GM12878 (cell line): ENCODE data around the gene HEPHL1. TPM values are rescaled to one million over a fixed set of nuclear protein-coding genes. Genes with fewer than 3 reads are reported as not detected.

Experiments used
- ATAC-seq: fragments of 200-7000 bp; cut with Tn5 transposase; 3 replicates; pipeline ENCODE4 v1.9.1; 2020; ENCODE audit warnings: mild to moderate bottlenecking, moderate library complexity
- BruUV-seq: library from RNA; stranded (reverse); fragments of 400-500 nt; replicated peaks from 2 replicates; lab custom pipeline; 2021; lab: Mats Ljungman, UMichigan
- CTCF ChIA-PET: fragments of 300-600 bp; sonication (Branson Sonifier 250); formaldehyde crosslinking; extraction: SDS; loops from one replicate; lab custom pipeline; 2021; ENCODE audit warnings: inconsistent platforms; lab: Yijun Ruan, JAX
- POLR2A ChIA-PET: fragments of 350-600 bp; formaldehyde crosslinking; extraction: SDS; loops from one replicate; lab custom pipeline; 2021; ENCODE audit warnings: inconsistent platforms; lab: Charles Lee
- RAD21 ChIA-PET: fragments of 300-600 bp; sonication (Branson Sonifier 250); formaldehyde crosslinking; loops from one replicate; lab custom pipeline; 2023; ENCODE audit warnings: antibody characterized with exemption; ENCODE audit not compliant: unreplicated experiment; lab: Charles Lee
- SMC1A ChIA-PET: fragments of 300-600 bp; sonication (Branson Sonifier 250); formaldehyde crosslinking; loops from one replicate; lab custom pipeline; 2023; ENCODE audit not compliant: unreplicated experiment, uncharacterized antibody; lab: Charles Lee
- DNase-seq: peaks from one replicate; pipeline ENCODE4 v3.0.0-alpha.2; 2011; ENCODE audit warnings: low read depth, low spot score
- FAIRE-seq: peaks from 3 replicates; lab custom pipeline; 2011; peaks lifted over from hg19 to GRCh38; lab: Jason Lieb, UNC
- H2AFZ ChIP-seq: 2 replicates; pipeline ENCODE4 v1.6.0; 2011; ENCODE audit warnings: low read depth, low read length, control low read depth; ENCODE audit not compliant: control insufficient read depth
- H3K27ac ChIP-seq: 2 replicates; pipeline ENCODE4 v1.5.1; 2011; ENCODE audit warnings: control low read depth; ENCODE audit not compliant: control insufficient read depth, insufficient read depth
- H3K27me3 ChIP-seq, 2 experiments: replicated peaks in 1 of 2; 2 replicates each; pipeline versions ENCODE4 v1.6.0 to v1.6.1; 2011; ENCODE audit warnings: low read length in 1 of 2; ENCODE audit not compliant: control insufficient read depth in 2 of 2, insufficient read depth in 2 of 2
- H3K36me3 ChIP-seq, 2 experiments: 2 replicates each; pipeline ENCODE4 v1.5.1; 2011; ENCODE audit warnings: low read length in 1 of 2; ENCODE audit not compliant: control insufficient read depth in 2 of 2, insufficient read depth in 2 of 2
- H3K4me1 ChIP-seq: 2 replicates; pipeline ENCODE4 v1.6.1; 2011; ENCODE audit warnings: mild to moderate bottlenecking, low read length, moderate library complexity, mixed read lengths; ENCODE audit not compliant: control insufficient read depth, insufficient read depth
- H3K4me2 ChIP-seq: 2 replicates; pipeline ENCODE4 v1.6.0; 2011; ENCODE audit warnings: control low read depth; ENCODE audit not compliant: control insufficient read depth, insufficient read depth
- H3K4me3 ChIP-seq: fragments of 200-600 bp; sonication (generic); 2 replicates; pipeline ENCODE4 v1.5.1; 2016
- H3K79me2 ChIP-seq: 2 replicates; pipeline ENCODE4 v1.6.0; 2011; ENCODE audit warnings: low read length; ENCODE audit not compliant: control insufficient read depth, insufficient read depth
- H3K9ac ChIP-seq: 2 replicates; pipeline ENCODE4 v1.8.0; 2011; ENCODE audit warnings: low read length, control low read depth, mixed read lengths; ENCODE audit not compliant: control insufficient read depth, insufficient read depth
- H3K9me3 ChIP-seq: replicated peaks from 3 replicates; pipeline ENCODE4 v1.5.1; 2011; ENCODE audit warnings: mild to moderate bottlenecking, low read length; ENCODE audit not compliant: control insufficient read depth, insufficient read depth
- H4K20me1 ChIP-seq: 2 replicates; pipeline ENCODE4 v1.6.0; 2011; ENCODE audit not compliant: control insufficient read depth, insufficient read depth
- ASH2L ChIP-seq: fragments of 300-600, 200-600 bp; sonication (generic); IDR thresholded peaks from 2 replicates; pipeline ENCODE4 v1.6.1; 2017; ENCODE audit warnings: low read depth, mild to moderate bottlenecking, borderline replicate concordance
- CBX3 ChIP-seq: fragments of 200-600 bp; sonication (generic); IDR thresholded peaks from 2 replicates; pipeline ENCODE4 v1.6.1; 2016; ENCODE audit warnings: low read depth, borderline replicate concordance
- EED ChIP-seq: sonication (generic); IDR thresholded peaks from 2 replicates; pipeline ENCODE4 v1.6.1; 2016; ENCODE audit warnings: antibody characterized with exemption, low read depth
- ELK1 ChIP-seq: IDR thresholded peaks from 2 replicates; pipeline ENCODE4 v1.6.1; 2012; ENCODE audit warnings: low read depth, low read length, improper control_type of control experiment
- FOS ChIP-seq: IDR thresholded peaks from 3 replicates; pipeline ENCODE4 v1.6.1; 2011; ENCODE audit warnings: borderline replicate concordance; ENCODE audit not compliant: insufficient read length; ENCODE audit errors: extremely low read depth
- GABPA ChIP-seq: IDR thresholded peaks from 2 replicates; pipeline ENCODE4 v1.6.1; 2014; ENCODE audit warnings: antibody characterized with exemption, low read depth, mild to moderate bottlenecking, inconsistent platforms
- JUNB ChIP-seq: IDR thresholded peaks from 2 replicates; pipeline ENCODE4 v1.6.1; 2016; ENCODE audit warnings: antibody characterized with exemption, mild to moderate bottlenecking
- KLF5 ChIP-seq: fragments of 450-650 bp; IDR thresholded peaks from 2 replicates; pipeline ENCODE4 v1.6.1; 2014; ENCODE audit warnings: mild to moderate bottlenecking; ENCODE audit not compliant: partially characterized antibody
- LARP7 ChIP-seq: fragments of 450-650 bp; IDR thresholded peaks from 2 replicates; pipeline ENCODE4 v1.6.1; 2017; ENCODE audit warnings: mild to moderate bottlenecking
- POLR2AphosphoS5 ChIP-seq: IDR thresholded peaks from 2 replicates; pipeline ENCODE4 v1.6.1; 2011; ENCODE audit warnings: mild to moderate bottlenecking, low read length, inconsistent platforms
- RELA ChIP-seq: fragments of 450-650 bp; IDR thresholded peaks from 2 replicates; pipeline ENCODE4 v1.8.0; 2014; ENCODE audit warnings: borderline replicate concordance; ENCODE audit not compliant: partially characterized antibody
- RFX5 ChIP-seq: IDR thresholded peaks from 2 replicates; pipeline ENCODE4 v1.6.1; 2011; ENCODE audit warnings: low read depth, low read length, improper control_type of control experiment
- SMAD5 ChIP-seq: IDR thresholded peaks from 2 replicates; pipeline ENCODE4 v1.6.1; 2016; ENCODE audit warnings: antibody characterized with exemption, low read depth
- SREBF1 ChIP-seq: IDR thresholded peaks from 2 replicates; pipeline ENCODE4 v1.6.1; 2012; ENCODE audit warnings: mild to moderate bottlenecking, low read length
- SRF ChIP-seq, 2 experiments: IDR thresholded peaks; 2 replicates each; pipeline ENCODE4 v1.6.1; 2011; ENCODE audit warnings: low read depth in 2 of 2, low read length in 2 of 2, mild to moderate bottlenecking in 1 of 2, moderate library complexity in 1 of 2
- SUPT20H ChIP-seq: IDR thresholded peaks from 2 replicates; pipeline ENCODE4 v1.6.1; 2011; ENCODE audit warnings: low read depth, mild to moderate bottlenecking, low read length, moderate library complexity, borderline replicate concordance; ENCODE audit not compliant: control insufficient read depth
- WRNIP1 ChIP-seq: IDR thresholded peaks from 2 replicates; pipeline ENCODE4 v1.6.1; 2011; ENCODE audit warnings: low read depth, low read length, improper control_type of control experiment, borderline replicate concordance
- in situ Hi-C: fragments of 300-500 bp; cut with MboI; formaldehyde crosslinking; loops from 9 replicates; pipeline ENCODE4 v1.14.3; 2018; ENCODE audit warnings: mixed read lengths
- intact Hi-C: fragments of 100-400 bp; cut with micrococcal nuclease; formaldehyde crosslinking; loops from one replicate; pipeline ENCODE4 v1.14.2; 2022; ENCODE audit not compliant: unreplicated experiment
- polyA plus RNA-seq, 11 experiments: library from polyadenylated mRNA; depleted of rRNA in 4 of 11; unstranded in 6 of 11; stranded (reverse) in 5 of 11; fragments of >200 nt; fragmentation: Nextera tagmentation in 4 of 11; fragmentation: Illumina TruSeq in 1 of 11; extraction: Ambion mirVana in 4 of 11; extraction: Trizol in 1 of 11; gene quantifications; 1 replicate in 1 of 11; 2 replicates in 10 of 11; pipeline versions ENCODE4 v1.2.1 to v1.2.3, GENCODE V29; 2011 to 2016; ENCODE audit warnings: inconsistent platforms in 2 of 11, missing spikeins in 2 of 11, low read depth in 1 of 11
- total RNA-seq, 4 experiments: library from RNA; depleted of rRNA in 3 of 4; stranded (reverse); fragments of >200 nt in 3 of 4; fragmentation: Illumina TruSeq in 1 of 4; extraction: Trizol in 1 of 4; gene quantifications; 2 replicates each; pipeline versions ENCODE4 v1.2.1 to v1.2.3, GENCODE V29; 2013 to 2021
- TF ChIP-seq, protein P1 (sequence below): IDR thresholded peaks from 2 replicates; pipeline ENCODE4 v1.6.1; 2011; ENCODE audit warnings: low read depth, mild to moderate bottlenecking, low read length, moderate library complexity, borderline replicate concordance; ENCODE audit errors: extremely low read depth

Gene HEPHL1
- total and polyA plus RNA-seq, 10 of the 15 experiments (the other 5 are each of a cell fraction or from before 2014, with no cell fraction given): 0.02 to 0.08 (median 0.05) TPM; not detected in 6

DNA sequence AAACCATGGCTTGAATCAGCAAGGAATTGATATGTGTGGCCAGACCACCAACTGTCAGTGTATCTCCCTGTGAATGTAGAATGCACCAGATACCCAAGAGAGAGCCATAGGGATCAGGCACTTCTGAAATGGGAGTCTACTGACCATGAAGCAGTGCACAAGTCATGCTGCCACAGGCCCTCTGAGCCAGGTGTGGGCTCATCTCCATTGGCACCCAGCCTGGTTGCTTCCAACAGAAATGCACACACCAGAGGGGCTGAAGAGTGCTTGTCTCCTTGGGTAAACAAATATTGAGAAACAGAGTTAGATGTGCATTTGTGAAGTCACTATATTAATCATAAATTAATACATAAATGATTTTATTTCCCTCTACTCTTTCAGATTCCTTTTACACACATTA is 79.1 kb downstream of the HEPHL1 start:
- ChIA-PET RAD21 (no interaction called here), SMC1A (no interaction called here), POLR2A (no interaction called here), CTCF (no interaction called here)
- Histone ChIP-seq H3K27ac (no peak overlapping the region), H3K9me3 (no peaks in the 10 kb centered on the region), H2AFZ (no peak overlapping the region), H3K4me2 (no peak overlapping the region), H3K9ac (no peak overlapping the region), H3K79me2 (no peaks in the 10 kb centered on the region), H3K27me3 (no peaks in the 10 kb centered on the region), H3K4me3 (no peak overlapping the region), H4K20me1 (no peaks in the 10 kb centered on the region), H3K4me1 (no peaks in the 10 kb centered on the region), H3K36me3 (no peaks in the 10 kb centered on the region)
- DNase-seq: no peak
- no peak for TF ChIP-seq SREBF1
- no peak for TF ChIP-seq LARP7
- TF ChIP-seq, protein P1, sequence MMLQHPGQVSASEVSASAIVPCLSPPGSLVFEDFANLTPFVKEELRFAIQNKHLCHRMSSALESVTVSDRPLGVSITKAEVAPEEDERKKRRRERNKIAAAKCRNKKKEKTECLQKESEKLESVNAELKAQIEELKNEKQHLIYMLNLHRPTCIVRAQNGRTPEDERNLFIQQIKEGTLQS: no peak
- no peak for TF ChIP-seq SUPT20H
- TF ChIP-seq POLR2AphosphoS5: no peak
- TF ChIP-seq EED: no peak
- no peak for TF ChIP-seq RELA
- TF ChIP-seq SRF (IDR thresholded peaks at IDR 0.05; ENCODE audit: low read depth in 2 of 2, low read length in 2 of 2): no peak
- no peak for TF ChIP-seq JUNB
- TF ChIP-seq KLF5: no peak
- TF ChIP-seq GABPA: no peak
- no peak for TF ChIP-seq FOS
- no peak for TF ChIP-seq ELK1
- no peak for TF ChIP-seq SMAD5
- no peak for TF ChIP-seq WRNIP1
- TF ChIP-seq RFX5: no peak
- TF ChIP-seq ASH2L: no peak
- TF ChIP-seq CBX3: no peak
- no peak for ATAC-seq
- BruUV-seq: no TSS peak
- intact Hi-C loops: loop anchor here (10.0 kb wide), 1 partner anchor 175 kb away; no protein-coding TSS in a partner anchor
- no peak for FAIRE-seq
- in situ Hi-C loops: no loop called here
